H9 (cell line): ENCODE data around the gene GP1BB. TPM values are rescaled to one million over a fixed set of nuclear protein-coding genes. Genes with fewer than 3 reads are reported as not detected.
A peak's percentile ranks its signal among the peaks of the same experiment; 100 is the strongest.

ENCODE experiments used
- DNase-seq: peaks from one replicate; pipeline ENCODE4 v3.0.0-alpha.2; 2017
- H2AFZ ChIP-seq: one replicate; pipeline ENCODE4 v1.6.1; 2013; ENCODE audit warnings: mild to moderate bottlenecking, low read length, control low read depth, moderate library complexity
- H2AK5ac ChIP-seq: 2 replicates; pipeline ENCODE4 v1.6.1; 2013; ENCODE audit warnings: low read length, control low read depth, mixed read lengths; ENCODE audit not compliant: insufficient read length
- H2BK120ac ChIP-seq: one replicate; pipeline ENCODE4 v1.6.1; 2013; ENCODE audit warnings: low read depth, mild to moderate bottlenecking, low read length, control low read depth, inconsistent platforms; ENCODE audit not compliant: poor library complexity, severe bottlenecking
- H2BK12ac ChIP-seq: 2 replicates; pipeline ENCODE4 v1.6.1; 2013; ENCODE audit warnings: low read length, control low read depth, mixed read lengths, low read depth; ENCODE audit not compliant: insufficient read length
- H2BK15ac ChIP-seq: 2 replicates; pipeline ENCODE4 v1.6.1; 2013; ENCODE audit warnings: low read depth, low read length, control low read depth
- H2BK20ac ChIP-seq: one replicate; pipeline ENCODE4 v1.6.1; 2013; ENCODE audit warnings: low read depth, mild to moderate bottlenecking, low read length, control low read depth, inconsistent platforms; ENCODE audit not compliant: poor library complexity, severe bottlenecking
- H2BK5ac ChIP-seq: 2 replicates; pipeline ENCODE4 v1.6.1; 2013; ENCODE audit warnings: low read length, control low read depth, mixed read lengths; ENCODE audit not compliant: insufficient read length
- H3K14ac ChIP-seq: 2 replicates; pipeline ENCODE4 v1.6.1; 2013; ENCODE audit warnings: low read length, control low read depth; ENCODE audit not compliant: insufficient read depth
- H3K18ac ChIP-seq: 2 replicates; pipeline ENCODE4 v1.6.1; 2013; ENCODE audit warnings: low read depth, mild to moderate bottlenecking, mixed read lengths, low read length, control low read depth; ENCODE audit not compliant: insufficient read length
- H3K23ac ChIP-seq: 2 replicates; pipeline ENCODE4 v1.6.1; 2013; ENCODE audit warnings: low read length, control low read depth, mixed read lengths, low read depth; ENCODE audit not compliant: insufficient read length
- H3K23me2 ChIP-seq: 2 replicates; pipeline ENCODE4 v1.6.1; 2013; ENCODE audit warnings: low read depth, mild to moderate bottlenecking, mixed read lengths, low read length, control low read depth; ENCODE audit not compliant: insufficient read length, poor library complexity, severe bottlenecking
- H3K27ac ChIP-seq: 2 replicates; pipeline ENCODE4 v1.5.1; 2013; ENCODE audit warnings: low read length, control low read depth, mixed read lengths, low read depth; ENCODE audit not compliant: insufficient read length
- H3K27me3 ChIP-seq: 2 replicates; pipeline ENCODE4 v1.6.1; 2013; ENCODE audit warnings: low read length, control low read depth, inconsistent platforms; ENCODE audit not compliant: insufficient read depth
- H3K4ac ChIP-seq: 2 replicates; pipeline ENCODE4 v1.6.1; 2013; ENCODE audit warnings: low read depth, mild to moderate bottlenecking, control low read depth, inconsistent platforms, low read length, moderate library complexity
- H3K4me1 ChIP-seq: 2 replicates; pipeline ENCODE4 v1.6.1; 2013; ENCODE audit warnings: low read length, control low read depth, inconsistent platforms; ENCODE audit not compliant: insufficient read depth
- H3K4me2 ChIP-seq: 2 replicates; pipeline ENCODE4 v1.6.1; 2013; ENCODE audit warnings: low read length, control low read depth, mixed read lengths; ENCODE audit not compliant: insufficient read length, insufficient read depth
- H3K56ac ChIP-seq: 2 replicates; pipeline ENCODE4 v1.6.1; 2013; ENCODE audit warnings: low read depth, mild to moderate bottlenecking, mixed read lengths, low read length, control low read depth; ENCODE audit not compliant: insufficient read length
- H3K79me1 ChIP-seq: 2 replicates; pipeline ENCODE4 v1.6.1; 2013; ENCODE audit warnings: low read depth, mild to moderate bottlenecking, moderate library complexity, low read length, control low read depth, inconsistent platforms; ENCODE audit not compliant: insufficient read depth, poor library complexity, severe bottlenecking
- H3K79me2 ChIP-seq: 2 replicates; pipeline ENCODE4 v1.6.1; 2013; ENCODE audit warnings: low read length, control low read depth, inconsistent platforms; ENCODE audit not compliant: insufficient read depth
- H3K9ac ChIP-seq: 2 replicates; pipeline ENCODE4 v1.6.1; 2013; ENCODE audit warnings: low read length, control low read depth, mixed read lengths; ENCODE audit not compliant: insufficient read length; ENCODE audit errors: extremely low read depth
- H3K9me3 ChIP-seq: one replicate; pipeline ENCODE4 v1.6.1; 2013; ENCODE audit warnings: low read depth, low read length, inconsistent platforms; ENCODE audit not compliant: control insufficient read depth
- H3T11ph ChIP-seq: one replicate; pipeline ENCODE4 v1.6.1; 2013; ENCODE audit warnings: mild to moderate bottlenecking, low read length, control low read depth, inconsistent platforms
- H4K20me1 ChIP-seq: one replicate; pipeline ENCODE4 v1.6.1; 2013; ENCODE audit not compliant: control insufficient read depth, insufficient read length, insufficient read depth
- H4K5ac ChIP-seq: 2 replicates; pipeline ENCODE4 v1.6.1; 2013; ENCODE audit warnings: low read depth, mild to moderate bottlenecking, mixed read lengths, low read length, control low read depth; ENCODE audit not compliant: insufficient read length
- H4K8ac ChIP-seq: replicated peaks from 2 replicates; pipeline ENCODE4 v1.6.1; 2013; ENCODE audit warnings: low read length, control low read depth, mixed read lengths, low read depth; ENCODE audit not compliant: insufficient read length
- H4K91ac ChIP-seq: 2 replicates; pipeline ENCODE4 v1.6.1; 2013; ENCODE audit warnings: low read depth, mild to moderate bottlenecking, moderate library complexity, mixed read lengths, low read length, control low read depth; ENCODE audit not compliant: insufficient read length
- H3K27ac Mint-ChIP-seq, 3 experiments: 2 replicates in 2 of 3; 3 replicates in 1 of 3; pipeline ENCODE4 v1.8.0; 2020 to 2021; ENCODE audit warnings: mixed read lengths in 3 of 3, mild to moderate bottlenecking in 1 of 3, moderate library complexity in 1 of 3
- H3K27me3 Mint-ChIP-seq: 2 replicates; pipeline ENCODE4 v1.8.0; 2021; ENCODE audit warnings: low read depth, mild to moderate bottlenecking, moderate library complexity, mixed read lengths
- H3K36me3 Mint-ChIP-seq, 3 experiments: 2 replicates in 2 of 3; 3 replicates in 1 of 3; pipeline ENCODE4 v1.8.0; 2020 to 2021; ENCODE audit warnings: low read depth in 3 of 3, mixed read lengths in 3 of 3; ENCODE audit not compliant: insufficient read depth in 1 of 3
- H3K4me1 Mint-ChIP-seq, 2 experiments: 2 replicates each; pipeline ENCODE4 v1.8.0; 2020; ENCODE audit warnings: mixed read lengths in 2 of 2
- H3K4me3 Mint-ChIP-seq, 2 experiments: 2 replicates in 1 of 2; 3 replicates in 1 of 2; pipeline ENCODE4 v1.8.0; 2020 to 2021; ENCODE audit warnings: mild to moderate bottlenecking in 2 of 2, mixed read lengths in 2 of 2, moderate library complexity in 1 of 2
- H3K9me3 Mint-ChIP-seq, 2 experiments: 2 replicates in 1 of 2; 3 replicates in 1 of 2; pipeline ENCODE4 v1.8.0; 2020; ENCODE audit warnings: mild to moderate bottlenecking in 2 of 2, mixed read lengths in 2 of 2, moderate library complexity in 1 of 2
- WGBS: extraction: QIAGEN DNeasy Blood & Tissue Kit; methylation state at CpG from one replicate; pipeline ENCODE4 v1.1.7; 2013; ENCODE audit warnings: missing lambda C conversion rate, low lambda C conversion rate, mixed read lengths; ENCODE audit not compliant: insufficient read length; ENCODE audit errors: extremely low coverage; 5-methylcytosine and 5-hydroxymethylcytosine counted together
- total RNA-seq: library from RNA; stranded (reverse); gene quantifications from 2 replicates; pipeline ENCODE4 v1.2.1, GENCODE V29; 2021
- TF ChIP-seq, protein P1 (sequence below): fragments of 200-600 bp; sonication (generic); conservative IDR thresholded peaks from 3 replicates; pipeline ENCODE4 v1.8.0; 2021; ENCODE audit warnings: antibody characterized with exemption, mild to moderate bottlenecking

GP1BB gene
- total RNA-seq, 1 experiment from 2014 or later = 3.4 TPM

DNA sequence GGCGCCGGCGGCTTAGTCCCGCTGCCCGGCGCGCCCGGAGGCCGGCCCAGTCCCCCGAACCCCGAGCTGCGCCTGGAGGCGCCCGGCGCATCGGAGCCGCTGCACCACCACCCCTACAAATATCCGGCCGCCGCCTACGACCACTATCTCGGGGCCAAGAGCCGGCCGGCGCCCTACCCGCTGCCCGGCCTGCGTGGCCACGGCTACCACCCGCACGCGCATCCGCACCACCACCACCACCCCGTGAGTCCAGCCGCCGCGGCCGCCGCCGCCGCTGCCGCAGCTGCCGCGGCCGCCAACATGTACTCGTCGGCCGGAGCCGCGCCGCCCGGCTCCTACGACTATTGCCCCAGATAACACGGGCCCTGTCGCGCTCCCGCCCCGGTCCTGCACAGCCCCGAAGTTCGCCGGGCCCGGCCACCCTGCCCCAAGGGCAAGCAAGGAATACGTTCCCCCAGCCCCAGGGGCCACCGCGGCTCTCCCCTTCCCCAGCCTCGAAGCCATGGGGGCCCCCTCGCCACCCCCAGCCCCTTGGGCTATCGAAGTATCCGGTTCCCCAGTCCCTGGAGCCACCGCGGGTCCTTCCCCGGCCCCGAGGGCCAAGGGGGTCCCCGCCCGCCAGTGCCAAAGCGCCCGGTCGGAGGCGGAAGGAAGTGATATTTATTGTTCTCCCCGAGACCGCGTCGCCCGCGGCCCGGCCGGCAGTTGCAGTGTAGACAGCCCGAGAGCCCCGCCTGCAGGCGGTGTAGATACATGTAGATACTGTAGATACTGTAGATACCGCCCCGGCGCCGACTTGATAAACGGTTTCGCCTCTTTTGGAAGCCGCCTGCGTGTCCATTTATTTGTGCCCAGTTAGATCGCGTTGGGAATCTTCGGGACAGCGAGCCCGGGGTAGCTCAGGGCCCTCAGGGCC is 43.4 kb downstream of the GP1BB start:
- Histone ChIP-seq H3T11ph (no peak overlapping the region), H3K23ac (no peak overlapping the region), H3K9me3 (no peaks in the 10 kb centered on the region), H3K56ac (no peak overlapping the region), H4K91ac (no peak overlapping the region), H2BK120ac (no peak overlapping the region), H3K4me2 (peak overlapping the region; percentile 55), H4K5ac (no peak overlapping the region), H3K27ac (no peak overlapping the region), H2BK12ac (no peak overlapping the region), H2BK15ac (no peak overlapping the region), H4K20me1 (peaks cover 3% of the 10 kb centered on the region), H2BK20ac (no peak overlapping the region), H3K79me2 (no peaks in the 10 kb centered on the region), H3K4me1 (peaks cover 4% of the 10 kb centered on the region; the same call in 1 of the 2 replicates), H3K14ac (no peak overlapping the region), H3K9ac (no peak overlapping the region), H2AK5ac (no peak overlapping the region), H3K79me1 (no peaks in the 10 kb centered on the region), H4K8ac (no peak overlapping the region), H2BK5ac (no peak overlapping the region), H3K27me3 (peaks cover 66% of the 10 kb centered on the region), H3K18ac (no peak overlapping the region), H3K4ac (no peak overlapping the region), H2AFZ (no peak overlapping the region), H3K23me2 (peaks cover 4% of the 10 kb centered on the region)
- no CpG with 5 or more reads among the region's 103 CpGs for WGBS
- Mint-ChIP-seq H3K27me3 (peaks cover 94% of the 10 kb centered on the region), H3K4me1 (peaks cover 3 to 37% of the 10 kb centered on the region in 2 experiments), H3K4me3 (peak overlapping the region in 1 of 2 experiments; percentile 65; a peak in 3 of 5 replicates), H3K9me3 (peaks cover 0 to 3% of the 10 kb centered on the region in 2 experiments; a peak in 1 of 5 replicates), H3K36me3 (no peaks in the 10 kb centered on the region; a peak in 1 of 7 replicates), H3K27ac (no peak overlapping the region)
- TF ChIP-seq, protein P1, sequence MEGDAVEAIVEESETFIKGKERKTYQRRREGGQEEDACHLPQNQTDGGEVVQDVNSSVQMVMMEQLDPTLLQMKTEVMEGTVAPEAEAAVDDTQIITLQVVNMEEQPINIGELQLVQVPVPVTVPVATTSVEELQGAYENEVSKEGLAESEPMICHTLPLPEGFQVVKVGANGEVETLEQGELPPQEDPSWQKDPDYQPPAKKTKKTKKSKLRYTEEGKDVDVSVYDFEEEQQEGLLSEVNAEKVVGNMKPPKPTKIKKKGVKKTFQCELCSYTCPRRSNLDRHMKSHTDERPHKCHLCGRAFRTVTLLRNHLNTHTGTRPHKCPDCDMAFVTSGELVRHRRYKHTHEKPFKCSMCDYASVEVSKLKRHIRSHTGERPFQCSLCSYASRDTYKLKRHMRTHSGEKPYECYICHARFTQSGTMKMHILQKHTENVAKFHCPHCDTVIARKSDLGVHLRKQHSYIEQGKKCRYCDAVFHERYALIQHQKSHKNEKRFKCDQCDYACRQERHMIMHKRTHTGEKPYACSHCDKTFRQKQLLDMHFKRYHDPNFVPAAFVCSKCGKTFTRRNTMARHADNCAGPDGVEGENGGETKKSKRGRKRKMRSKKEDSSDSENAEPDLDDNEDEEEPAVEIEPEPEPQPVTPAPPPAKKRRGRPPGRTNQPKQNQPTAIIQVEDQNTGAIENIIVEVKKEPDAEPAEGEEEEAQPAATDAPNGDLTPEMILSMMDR = peak; percentile 73
- peak; percentile 68 for DNase-seq
